WTC11 (cell line): ENCODE results near the gene YWHAH.

Experiments used
- JUN ChIP-seq: sonication (generic); formaldehyde crosslinking; IDR thresholded peaks from 2 replicates; pipeline ENCODE4 v1.8.0; 2023; ENCODE audit warnings: mild to moderate bottlenecking, missing genetic modification reagents
- SP1 ChIP-seq: sonication (generic); formaldehyde crosslinking; conservative IDR thresholded peaks from 2 replicates; pipeline ENCODE4 v1.8.1; 2022; ENCODE audit warnings: missing genetic modification reagents
- ZNF317 ChIP-seq: sonication (generic); formaldehyde crosslinking; IDR thresholded peaks from 2 replicates; pipeline ENCODE4 v1.8.1; 2023; ENCODE audit warnings: low read depth, mild to moderate bottlenecking, moderate library complexity, missing genetic modification reagents, borderline replicate concordance
- TF ChIP-seq, protein P1 (sequence below): fragments of 200-600 bp; IDR thresholded peaks from 2 replicates; pipeline ENCODE4 v1.8.0; 2022; ENCODE audit warnings: antibody characterized with exemption
- TF ChIP-seq, protein P2 (sequence below): sonication (generic); formaldehyde crosslinking; IDR thresholded peaks from 2 replicates; pipeline ENCODE4 v1.8.0; 2023; ENCODE audit warnings: mild to moderate bottlenecking, missing genetic modification reagents
- TF ChIP-seq, protein P3 (sequence below): fragments of 250-450 bp; sonication (Bioruptor Pico); conservative IDR thresholded peaks from 2 replicates; pipeline ENCODE4 v1.9.0; 2021; ENCODE audit warnings: mild to moderate bottlenecking
- TF ChIP-seq, protein P4 (sequence below): fragments of 250-450 bp; sonication (Bioruptor Pico); IDR thresholded peaks from 2 replicates; pipeline ENCODE4 v1.9.0; 2021; ENCODE audit warnings: moderate library complexity, mild to moderate bottlenecking, inconsistent platforms, borderline replicate concordance

DNA sequence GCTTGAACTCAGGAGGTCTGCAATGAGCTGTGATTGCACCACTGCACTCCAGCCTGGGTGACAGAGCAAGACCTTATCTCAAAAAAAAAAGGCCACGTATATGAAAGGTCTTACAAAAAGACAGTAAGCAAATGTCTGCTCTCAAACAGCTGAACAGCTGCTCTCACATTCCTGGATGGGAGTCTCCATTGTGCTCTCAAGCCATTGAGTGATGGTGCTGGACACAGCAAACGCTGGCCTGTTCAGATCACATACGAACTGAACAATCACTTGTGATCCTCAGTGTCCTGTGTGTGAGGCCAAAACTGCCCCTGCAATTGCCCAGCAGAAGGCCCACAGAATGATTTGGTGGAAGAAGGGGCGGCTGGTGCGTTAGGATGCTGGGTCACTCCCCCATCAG is 34.4 kb upstream of the YWHAH start:
- TF ChIP-seq, protein P1, sequence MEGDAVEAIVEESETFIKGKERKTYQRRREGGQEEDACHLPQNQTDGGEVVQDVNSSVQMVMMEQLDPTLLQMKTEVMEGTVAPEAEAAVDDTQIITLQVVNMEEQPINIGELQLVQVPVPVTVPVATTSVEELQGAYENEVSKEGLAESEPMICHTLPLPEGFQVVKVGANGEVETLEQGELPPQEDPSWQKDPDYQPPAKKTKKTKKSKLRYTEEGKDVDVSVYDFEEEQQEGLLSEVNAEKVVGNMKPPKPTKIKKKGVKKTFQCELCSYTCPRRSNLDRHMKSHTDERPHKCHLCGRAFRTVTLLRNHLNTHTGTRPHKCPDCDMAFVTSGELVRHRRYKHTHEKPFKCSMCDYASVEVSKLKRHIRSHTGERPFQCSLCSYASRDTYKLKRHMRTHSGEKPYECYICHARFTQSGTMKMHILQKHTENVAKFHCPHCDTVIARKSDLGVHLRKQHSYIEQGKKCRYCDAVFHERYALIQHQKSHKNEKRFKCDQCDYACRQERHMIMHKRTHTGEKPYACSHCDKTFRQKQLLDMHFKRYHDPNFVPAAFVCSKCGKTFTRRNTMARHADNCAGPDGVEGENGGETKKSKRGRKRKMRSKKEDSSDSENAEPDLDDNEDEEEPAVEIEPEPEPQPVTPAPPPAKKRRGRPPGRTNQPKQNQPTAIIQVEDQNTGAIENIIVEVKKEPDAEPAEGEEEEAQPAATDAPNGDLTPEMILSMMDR = no peak
- TF ChIP-seq, protein P2, sequence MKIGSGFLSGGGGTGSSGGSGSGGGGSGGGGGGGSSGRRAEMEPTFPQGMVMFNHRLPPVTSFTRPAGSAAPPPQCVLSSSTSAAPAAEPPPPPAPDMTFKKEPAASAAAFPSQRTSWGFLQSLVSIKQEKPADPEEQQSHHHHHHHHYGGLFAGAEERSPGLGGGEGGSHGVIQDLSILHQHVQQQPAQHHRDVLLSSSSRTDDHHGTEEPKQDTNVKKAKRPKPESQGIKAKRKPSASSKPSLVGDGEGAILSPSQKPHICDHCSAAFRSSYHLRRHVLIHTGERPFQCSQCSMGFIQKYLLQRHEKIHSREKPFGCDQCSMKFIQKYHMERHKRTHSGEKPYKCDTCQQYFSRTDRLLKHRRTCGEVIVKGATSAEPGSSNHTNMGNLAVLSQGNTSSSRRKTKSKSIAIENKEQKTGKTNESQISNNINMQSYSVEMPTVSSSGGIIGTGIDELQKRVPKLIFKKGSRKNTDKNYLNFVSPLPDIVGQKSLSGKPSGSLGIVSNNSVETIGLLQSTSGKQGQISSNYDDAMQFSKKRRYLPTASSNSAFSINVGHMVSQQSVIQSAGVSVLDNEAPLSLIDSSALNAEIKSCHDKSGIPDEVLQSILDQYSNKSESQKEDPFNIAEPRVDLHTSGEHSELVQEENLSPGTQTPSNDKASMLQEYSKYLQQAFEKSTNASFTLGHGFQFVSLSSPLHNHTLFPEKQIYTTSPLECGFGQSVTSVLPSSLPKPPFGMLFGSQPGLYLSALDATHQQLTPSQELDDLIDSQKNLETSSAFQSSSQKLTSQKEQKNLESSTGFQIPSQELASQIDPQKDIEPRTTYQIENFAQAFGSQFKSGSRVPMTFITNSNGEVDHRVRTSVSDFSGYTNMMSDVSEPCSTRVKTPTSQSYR (CRISPR knock-in tag) = no peak
- no peak for TF ChIP-seq JUN (CRISPR knock-in tag)
- TF ChIP-seq ZNF317 = no peak
- TF ChIP-seq, protein P3, sequence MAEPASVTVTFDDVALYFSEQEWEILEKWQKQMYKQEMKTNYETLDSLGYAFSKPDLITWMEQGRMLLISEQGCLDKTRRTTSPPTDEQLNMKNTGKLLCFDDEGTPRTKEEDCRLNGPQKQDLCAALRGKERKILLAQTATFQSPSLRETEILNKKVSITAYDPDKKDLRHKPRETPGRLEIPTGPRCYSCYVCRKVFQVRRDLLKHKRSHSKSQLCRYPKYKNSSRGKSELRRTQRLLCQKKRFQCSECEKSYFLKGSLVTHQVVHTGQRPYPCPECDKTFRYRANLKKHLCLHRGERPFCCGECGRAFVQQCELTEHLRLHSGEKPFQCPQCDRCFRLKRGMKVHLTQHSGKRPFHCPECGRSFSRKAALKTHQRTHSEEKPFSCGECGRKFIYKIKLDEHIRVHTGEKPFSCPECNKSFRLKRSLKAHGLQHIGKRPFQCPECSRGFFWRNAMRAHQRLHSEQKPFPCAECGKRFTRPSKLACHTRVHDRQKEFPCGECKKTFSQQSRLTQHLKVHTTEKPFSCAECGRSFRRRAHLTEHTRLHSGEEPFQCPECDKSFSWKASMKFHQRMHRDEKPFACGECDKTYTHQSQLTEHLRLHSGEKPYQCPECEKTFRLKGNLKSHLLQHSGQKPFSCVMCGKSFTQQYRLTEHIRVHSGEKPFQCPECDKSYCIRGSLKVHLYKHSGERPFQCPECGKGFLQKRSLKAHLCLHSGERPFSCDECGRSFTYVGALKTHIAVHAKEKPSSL = no peak
- TF ChIP-seq, protein P4, sequence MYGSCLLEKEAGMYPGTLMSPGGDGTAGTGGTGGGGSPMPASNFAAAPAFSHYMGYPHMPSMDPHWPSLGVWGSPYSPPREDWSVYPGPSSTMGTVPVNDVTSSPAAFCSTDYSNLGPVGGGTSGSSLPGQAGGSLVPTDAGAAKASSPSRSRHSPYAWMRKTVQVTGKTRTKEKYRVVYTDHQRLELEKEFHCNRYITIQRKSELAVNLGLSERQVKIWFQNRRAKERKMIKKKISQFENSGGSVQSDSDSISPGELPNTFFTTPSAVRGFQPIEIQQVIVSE (CRISPR knock-in tag) = no peak
- no peak for TF ChIP-seq SP1 (CRISPR knock-in tag)
